ENCODE data around the gene NAB2. TPM values are rescaled to one million over a fixed set of nuclear protein-coding genes. Genes with fewer than 3 reads are reported as not detected.

The NAB2 gene
- total and polyA plus RNA-seq, 9 of the 15 experiments (the other 6 are each of a cell fraction or from before 2014, with no cell fraction given) = 0.45 to 40.9 (median 20.4) TPM

GRCh38 chr12:57078519-57079404 is 10.2 kb upstream of the NAB2 start, which contains the start of gene NEMP1:
TSS of gene NEMP1 (minus strand) at chr12:57078791. CDS start at chr12:57078745, 46 bp downstream.
- no peaks in the 10 kb centered on the region for H4K20me1 ChIP-seq (replicated peaks; ENCODE audit: control insufficient read depth, insufficient read depth, low read length)
- peaks cover 11 to 13% of the 10 kb centered on the region in 2 experiments; a peak in 4 of 5 replicates for H3K4me1 ChIP-seq (replicated peaks in 1 of 2; ENCODE audit: control insufficient read depth in 2 of 2, insufficient read depth in 2 of 2, low read length in 2 of 2)
- peak within 1 kb of the TSS; percentile 78 for H2AFZ ChIP-seq (ENCODE audit: low read depth, low read length)
- no peaks in the 10 kb centered on the region for H3K9me1 ChIP-seq (ENCODE audit: control insufficient read depth, insufficient read depth, low read length)
- peaks cover 34% of the 10 kb centered on the region for H3K79me2 ChIP-seq (ENCODE audit: control insufficient read depth, insufficient read depth, low read length)
- WGBS (ENCODE audit: insufficient coverage, low coverage, missing lambda C conversion rate) = 0% methylated on average over 35 of the region's 39 CpGs
- H3K4me2 ChIP-seq (ENCODE audit: insufficient read depth, low read length) = peak within 1 kb of the TSS; percentile 95
- H3K27me3 ChIP-seq (ENCODE audit: control insufficient read depth in 2 of 2, insufficient read depth in 2 of 2, low read length in 2 of 2) = no peaks in the 10 kb centered on the region
- peak within 1 kb of the TSS; percentile 95 for H3K4me3 ChIP-seq
- POLR2A ChIA-PET = interaction anchor here (0.6 to 3.6 kb wide), 19 partner anchors 10 to 781 kb away, joined by 3 to 44 read pairs (median 5); partner anchors contain the start of genes NAB2, SHMT2 and STAT6
- CTCF ChIA-PET (ENCODE audit: low intra/inter-chr PET ratio) = interaction anchor here (0.7 to 1.2 kb wide), 2 partner anchors 34 to 48 kb away, joined by 3 read pairs; no protein-coding TSS in a partner anchor
- peaks cover 15% of the 10 kb centered on the region; the same call in 1 of the 3 replicates for H3K36me3 ChIP-seq (ENCODE audit: control insufficient read depth, insufficient read depth, low read length)
- in situ Hi-C loops (cut with MboI) = no loop called here
- peak within 1 kb of the TSS; percentile 98 for H3K27ac ChIP-seq (ENCODE audit: extremely low read depth, low read depth, low read length)
- H3K9me3 ChIP-seq (replicated peaks; ENCODE audit: control insufficient read depth, insufficient read depth, low read depth, low read length) = no peaks in the 10 kb centered on the region
- peak within 1 kb of the TSS; percentile 96 to 98 for H3K9ac ChIP-seq (ENCODE audit: insufficient read depth in 1 of 2, low read depth in 2 of 2, low read length in 2 of 2)
- no TSS peak for BruUV-seq (replicated peaks)
- FAIRE-seq = peak; percentile 100
- ATAC-seq = peak; percentile 98
- intact Hi-C loops (cut with micrococcal nuclease) = loop anchor here (5.0 kb wide), 1 partner anchor 164 kb away; no protein-coding TSS in a partner anchor
- peak; percentile 96 to 99 (median 96) for DNase-seq (ENCODE audit: extremely low read depth in 1 of 4, low spot score in 3 of 4)
- TF ChIP-seq POLR2B (IDR thresholded peaks at IDR 0.05; ENCODE audit: low read depth, partially characterized antibody) (peak; percentile 77), NKRF (IDR thresholded peaks at IDR 0.05; ENCODE audit: borderline replicate concordance) (peak; percentile 88; the same call in 1 of the 2 replicates), SMAD1 (IDR thresholded peaks at IDR 0.05; ENCODE audit: low read depth, low read length, partially characterized antibody) (peak; percentile 47), HDAC1 (IDR thresholded peaks at IDR 0.05) (peak in 1 of 2 experiments; percentile 91; a peak in 2 of 4 replicates), ID3 (CRISPR knock-in tag; IDR thresholded peaks at IDR 0.05) (no peak), ID3 (tag; IDR thresholded peaks at IDR 0.05) (no peak), GABPB2 (CRISPR knock-in tag; conservative IDR thresholded peaks at IDR 0.05) (no peak), PCBP1 (IDR thresholded peaks at IDR 0.05; ENCODE audit: low read depth, low read length, poor library complexity, severe bottlenecking) (peak; percentile 69), USF2 (CRISPR knock-in tag; IDR thresholded peaks at IDR 0.05) (peak; percentile 92), TBP (optimal IDR thresholded peaks at IDR 0.05; ENCODE audit: low read depth, low read length) (peak; percentile 89), YY1 (IDR thresholded peaks at IDR 0.05; ENCODE audit: borderline replicate concordance in 1 of 3, control insufficient read depth in 1 of 3, extremely low read depth in 1 of 3, insufficient read depth in 3 of 3, insufficient read length in 1 of 3, insufficient replicate concordance in 2 of 3, low read depth in 1 of 3, low read length in 2 of 3) (peak; percentile 62 to 95 (median 91)), HES1 (IDR thresholded peaks at IDR 0.05; ENCODE audit: low read depth) (0 out of 2 replicates have a peak, but pooled peaks have one; percentile 21), SIX5 (IDR thresholded peaks at IDR 0.05; ENCODE audit: borderline replicate concordance in 1 of 2, insufficient read depth in 1 of 2, low read depth in 1 of 2, low read length in 2 of 2) (no peak)

Measured in K562 (cell line).